Measurements from ENCODE around the gene COL16A1.

COL16A1 gene

GRCh38 chr1:31639543-31639942 is 64.3 kb downstream of the COL16A1 start:
- no peak for DNase-seq (ENCODE audit: low read depth in 1 of 2, low spot score in 1 of 2)
- no peak for TF ChIP-seq JUND (IDR thresholded peaks at IDR 0.05; ENCODE audit: low read depth)
- in situ Hi-C loops (cut with HindIII; ENCODE audit: low pct_unique_long_range_greater_than_20kb, low sequenced_read_pairs) = no loop called here

GRCh38 chr1:31637915-31638673 is 65.7 kb downstream of the COL16A1 start:
- DNase-seq (ENCODE audit: low read depth in 1 of 2, low spot score in 1 of 2) = no peak
- TF ChIP-seq JUND (IDR thresholded peaks at IDR 0.05; ENCODE audit: low read depth) = no peak

GRCh38 chr1:31633117-31633516 is 70.7 kb downstream of the COL16A1 start:
- DNase-seq (ENCODE audit: low read depth in 1 of 2, low spot score in 1 of 2) = peak in 1 of 2 experiments; percentile 44
- in situ Hi-C loops (cut with HindIII; ENCODE audit: low pct_unique_long_range_greater_than_20kb, low sequenced_read_pairs) = no loop called here
- no peak for TF ChIP-seq JUND (IDR thresholded peaks at IDR 0.05; ENCODE audit: low read depth)

More at GRCh38 chr1:31637915-31638673, 65.7 kb downstream of the COL16A1 start:
- in situ Hi-C loops (cut with HindIII; ENCODE audit: low pct_unique_long_range_greater_than_20kb, low sequenced_read_pairs) = no loop called here

- TF ChIP-seq JUND (IDR thresholded peaks at IDR 0.05; ENCODE audit: low read depth) = no peak
- in situ Hi-C loops (cut with HindIII; ENCODE audit: low pct_unique_long_range_greater_than_20kb, low sequenced_read_pairs) = no loop called here
- DNase-seq (ENCODE audit: low read depth in 1 of 2, low spot score in 1 of 2) = no peak
These were observed 71.2 kb downstream of the COL16A1 start for GRCh38 chr1:31632649-31633048.

GRCh38 chr1:31628931-31629556 is 74.8 kb downstream of the COL16A1 start:
- DNase-seq (ENCODE audit: low read depth in 1 of 2, low spot score in 1 of 2) = no peak
- TF ChIP-seq JUND (IDR thresholded peaks at IDR 0.05; ENCODE audit: low read depth) = no peak
- in situ Hi-C loops (cut with HindIII; ENCODE audit: low pct_unique_long_range_greater_than_20kb, low sequenced_read_pairs) = no loop called here

GRCh38 chr1:31627930-31628559 is 75.8 kb downstream of the COL16A1 start:
- no peak for TF ChIP-seq JUND (IDR thresholded peaks at IDR 0.05; ENCODE audit: low read depth)
- no peak for DNase-seq (ENCODE audit: low read depth in 1 of 2, low spot score in 1 of 2)

GRCh38 chr1:31627301-31627929 is 76.4 kb downstream of the COL16A1 start:
- no peak for DNase-seq (ENCODE audit: low read depth in 1 of 2, low spot score in 1 of 2)
- in situ Hi-C loops (cut with HindIII; ENCODE audit: low pct_unique_long_range_greater_than_20kb, low sequenced_read_pairs) = no loop called here
- no peak for TF ChIP-seq JUND (IDR thresholded peaks at IDR 0.05; ENCODE audit: low read depth)

More at GRCh38 chr1:31627930-31628559, 75.8 kb downstream of the COL16A1 start:
- in situ Hi-C loops (cut with HindIII; ENCODE audit: low pct_unique_long_range_greater_than_20kb, low sequenced_read_pairs) = no loop called here

GRCh38 chr1:31626223-31627207 is 77.3 kb downstream of the COL16A1 start:
- in situ Hi-C loops (cut with HindIII; ENCODE audit: low pct_unique_long_range_greater_than_20kb, low sequenced_read_pairs) = no loop called here
- no peak for TF ChIP-seq JUND (IDR thresholded peaks at IDR 0.05; ENCODE audit: low read depth)
- no peak for DNase-seq (ENCODE audit: low read depth in 1 of 2, low spot score in 1 of 2)

- no peak for TF ChIP-seq JUND (IDR thresholded peaks at IDR 0.05; ENCODE audit: low read depth)
- in situ Hi-C loops (cut with HindIII; ENCODE audit: low pct_unique_long_range_greater_than_20kb, low sequenced_read_pairs) = no loop called here
- DNase-seq (ENCODE audit: low read depth in 1 of 2, low spot score in 1 of 2) = no peak
These were observed 78.1 kb downstream of the COL16A1 start for GRCh38 chr1:31625561-31626222.

GRCh38 chr1:31624731-31625514 is 78.9 kb downstream of the COL16A1 start:
- TF ChIP-seq JUND (IDR thresholded peaks at IDR 0.05; ENCODE audit: low read depth) = no peak
- no peak for DNase-seq (ENCODE audit: low read depth in 1 of 2, low spot score in 1 of 2)
- in situ Hi-C loops (cut with HindIII; ENCODE audit: low pct_unique_long_range_greater_than_20kb, low sequenced_read_pairs) = no loop called here

- in situ Hi-C loops (cut with HindIII; ENCODE audit: low pct_unique_long_range_greater_than_20kb, low sequenced_read_pairs) = no loop called here
- DNase-seq (ENCODE audit: low read depth in 1 of 2, low spot score in 1 of 2) = no peak
- TF ChIP-seq JUND (IDR thresholded peaks at IDR 0.05; ENCODE audit: low read depth) = no peak
These were observed 79.5 kb downstream of the COL16A1 start for GRCh38 chr1:31624309-31624708.

All from T47D (cell line).